Activated gamma-delta T cell treated with anti-CD3 and anti-CD28 coated beads, Interleukin-2, amount 50 U/mL, for 16 hours (primary cell): ENCODE data around the gene PXMP2.
"Not testable (repeated sequence)": the region's sequence is repeated elsewhere in the genome, so short reads cannot be mapped to it uniquely, and the experiment has no call there.

Source experiments
- DNase-seq: peaks from one replicate; pipeline ENCODE4 v3.0.0-alpha.2; 2020; ENCODE audit warnings: low read depth

The PXMP2 gene

DNA sequence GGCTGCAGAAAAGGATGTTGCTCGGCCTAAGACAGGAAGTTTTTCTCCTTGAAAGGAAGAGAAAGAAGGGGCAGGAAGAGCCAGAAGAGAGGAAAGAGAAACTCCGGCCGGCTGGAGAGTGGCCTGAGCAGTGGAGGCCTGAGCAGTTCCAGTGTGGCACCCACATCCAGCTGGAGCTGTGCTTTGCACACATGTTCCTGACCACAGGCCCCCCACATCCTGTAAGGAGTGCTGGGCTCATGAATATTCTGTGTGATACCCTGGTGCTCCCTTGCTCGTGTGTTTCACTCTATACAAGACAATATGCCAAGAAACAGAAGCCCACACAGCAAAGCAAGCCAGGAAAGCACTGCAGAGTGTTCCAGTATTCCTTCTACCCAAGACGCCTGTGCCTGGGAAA is 27.3 kb upstream of the PXMP2 start:
- DNase-seq: no peak

DNA sequence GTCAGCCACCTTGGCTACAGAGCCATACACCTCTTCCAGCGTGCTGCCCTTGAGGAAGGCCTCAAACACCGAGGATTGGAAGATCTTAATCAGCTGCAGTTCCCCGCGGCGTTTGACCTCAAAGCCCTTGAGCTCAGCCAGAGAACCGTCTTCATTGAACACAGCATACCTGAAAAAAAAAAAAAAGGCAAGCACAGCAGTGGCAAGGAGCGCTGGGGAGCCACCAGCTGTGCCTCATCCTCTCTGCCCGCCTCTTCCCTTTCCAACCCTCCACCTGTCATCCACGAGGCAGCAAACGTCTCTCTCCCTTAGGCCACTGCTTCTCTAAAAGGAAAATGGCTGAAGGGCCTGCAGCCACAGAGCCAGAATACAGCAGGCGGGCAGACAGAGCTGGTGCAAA is 26.4 kb upstream of the PXMP2 start:
- DNase-seq: no peak

DNA sequence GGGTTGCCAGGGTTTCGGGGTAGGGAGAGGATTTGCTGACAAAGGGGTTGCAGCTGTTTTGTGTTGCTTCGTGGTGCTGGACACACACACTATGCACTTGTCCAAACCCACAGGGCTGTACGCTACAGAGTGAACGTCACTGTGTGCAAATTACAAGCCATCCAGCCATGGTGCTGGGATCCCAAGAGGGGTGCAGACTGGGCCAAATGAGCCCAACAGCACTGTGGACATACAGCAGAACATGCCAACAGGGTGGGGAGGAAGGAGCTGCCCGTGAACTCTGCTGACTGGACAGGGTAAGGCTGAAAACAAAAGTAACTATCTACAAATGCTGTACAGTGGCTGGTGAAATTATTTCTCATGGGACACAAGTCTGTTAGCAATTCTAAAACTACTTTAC is 25.4 kb upstream of the PXMP2 start:
- DNase-seq: no peak

DNA sequence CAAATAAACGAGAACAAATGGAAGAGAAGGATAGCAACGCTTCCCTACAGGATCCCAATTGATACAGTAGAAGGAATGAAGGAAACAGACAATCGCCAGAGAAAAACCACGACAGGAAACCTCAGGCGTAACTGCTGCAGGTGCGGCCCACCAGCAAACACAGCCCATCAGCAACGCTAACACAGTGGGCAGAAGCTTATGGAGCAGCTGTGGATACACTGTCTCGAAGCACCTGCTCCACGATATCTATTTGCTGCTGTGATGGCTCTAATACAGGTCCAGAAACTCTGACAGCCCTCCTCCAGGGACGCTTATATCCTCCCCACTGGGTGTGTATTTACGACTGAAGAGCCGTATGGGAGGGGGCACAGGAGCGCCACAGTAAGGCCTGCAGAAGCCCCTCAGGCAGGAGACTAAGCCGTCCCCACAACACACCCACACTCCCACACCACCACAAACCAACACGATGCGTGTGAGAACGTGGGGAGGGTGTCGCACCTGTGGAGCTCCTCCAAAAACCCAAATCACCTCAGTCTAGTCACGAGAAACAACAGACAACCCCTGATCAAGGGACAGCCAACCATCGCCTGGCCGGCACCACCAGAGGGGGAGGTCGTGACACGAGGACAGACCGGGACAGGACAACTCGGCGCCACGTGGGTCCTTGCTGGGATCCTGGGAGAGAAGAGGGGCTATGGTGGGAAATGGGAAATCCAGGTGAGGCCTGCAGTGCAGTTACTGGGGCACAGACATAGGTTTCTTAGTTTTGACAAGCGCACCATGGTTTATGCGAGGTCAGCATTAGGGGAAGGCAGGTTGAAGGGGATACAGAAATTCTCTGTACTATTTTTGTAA is 24.3 kb upstream of the PXMP2 start:
- no peak for DNase-seq

DNA sequence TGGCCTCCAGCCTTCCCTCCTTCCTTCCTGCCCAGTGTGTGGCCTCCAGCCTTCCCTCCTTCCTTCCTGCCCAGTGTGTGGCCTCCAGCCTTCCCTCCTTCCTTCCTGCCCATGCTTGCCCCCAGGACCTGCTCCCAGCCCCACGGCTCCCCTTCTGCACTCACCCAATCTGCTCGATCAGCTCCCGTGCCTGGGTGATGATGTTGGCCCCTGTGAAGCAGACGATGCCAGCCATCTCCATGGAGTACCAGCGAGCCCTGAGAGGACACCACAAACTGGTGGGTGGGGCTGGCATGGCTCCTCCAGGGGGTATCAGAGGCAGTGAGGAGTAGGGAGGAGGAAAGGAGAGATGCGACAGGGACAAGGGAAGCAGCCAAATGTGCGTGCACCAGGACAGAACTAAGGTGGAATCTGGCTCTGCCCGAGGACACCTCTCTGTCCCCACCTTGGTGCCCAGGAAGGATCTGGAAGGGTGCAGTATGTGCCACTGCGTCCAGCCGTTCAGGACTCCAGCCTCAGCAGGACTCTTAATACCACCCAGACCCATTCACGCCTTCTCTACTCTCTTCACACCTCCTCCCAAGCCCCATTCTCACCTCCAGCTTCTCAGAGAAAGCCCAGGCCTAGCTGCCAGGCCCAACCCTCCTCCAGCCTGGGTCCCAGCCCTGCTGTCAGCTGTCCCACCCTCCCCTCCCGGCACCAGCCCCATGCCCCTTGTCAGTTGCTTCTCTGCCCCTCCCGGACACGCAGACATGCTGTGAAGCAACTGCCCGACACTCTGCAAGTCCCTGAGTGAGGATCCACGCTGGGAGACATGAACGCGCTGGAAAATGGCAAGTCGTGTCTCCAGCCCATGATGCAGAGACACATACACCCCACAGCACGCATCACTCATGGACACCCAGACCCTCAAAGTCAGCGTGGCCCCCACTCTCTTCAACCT is 22.9 kb upstream of the PXMP2 start:
- no peak for DNase-seq

DNA sequence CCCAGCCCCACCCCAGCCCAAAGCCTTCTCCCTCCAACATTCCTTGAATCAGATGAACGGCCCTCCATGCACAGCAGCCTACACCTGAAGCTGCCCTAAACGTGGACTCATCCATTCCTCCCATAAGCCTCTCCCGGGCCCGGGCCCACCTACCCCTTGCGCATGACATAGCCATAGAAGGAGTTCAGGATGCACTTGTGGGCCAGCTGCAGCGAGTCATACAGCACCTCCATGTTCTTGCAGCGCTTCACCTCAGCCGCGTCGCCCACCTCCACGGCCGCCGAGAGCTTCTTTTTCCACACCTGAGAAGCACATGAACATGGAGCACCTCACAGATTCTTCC is 22.3 kb upstream of the PXMP2 start:
- DNase-seq: no peak

DNA sequence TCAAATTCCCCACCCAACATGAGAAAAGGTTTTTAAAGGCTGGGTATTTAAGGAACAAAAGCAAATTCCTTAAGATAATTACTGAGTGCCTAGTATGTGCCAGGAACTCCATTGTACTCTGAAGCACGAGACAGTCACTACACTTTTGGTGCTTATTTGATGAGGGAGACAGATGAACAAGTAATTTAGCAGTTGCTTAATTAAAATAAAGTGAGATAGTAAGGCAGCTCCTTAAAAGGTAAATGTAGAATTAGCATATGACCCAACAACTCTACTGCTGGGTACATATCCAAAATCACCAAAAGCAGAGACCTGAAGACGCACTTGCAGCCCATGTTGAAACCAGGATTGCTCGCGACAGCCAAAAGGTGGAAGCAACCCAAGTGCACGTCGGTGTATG is 21.6 kb upstream of the PXMP2 start:
- no peak for DNase-seq

DNA sequence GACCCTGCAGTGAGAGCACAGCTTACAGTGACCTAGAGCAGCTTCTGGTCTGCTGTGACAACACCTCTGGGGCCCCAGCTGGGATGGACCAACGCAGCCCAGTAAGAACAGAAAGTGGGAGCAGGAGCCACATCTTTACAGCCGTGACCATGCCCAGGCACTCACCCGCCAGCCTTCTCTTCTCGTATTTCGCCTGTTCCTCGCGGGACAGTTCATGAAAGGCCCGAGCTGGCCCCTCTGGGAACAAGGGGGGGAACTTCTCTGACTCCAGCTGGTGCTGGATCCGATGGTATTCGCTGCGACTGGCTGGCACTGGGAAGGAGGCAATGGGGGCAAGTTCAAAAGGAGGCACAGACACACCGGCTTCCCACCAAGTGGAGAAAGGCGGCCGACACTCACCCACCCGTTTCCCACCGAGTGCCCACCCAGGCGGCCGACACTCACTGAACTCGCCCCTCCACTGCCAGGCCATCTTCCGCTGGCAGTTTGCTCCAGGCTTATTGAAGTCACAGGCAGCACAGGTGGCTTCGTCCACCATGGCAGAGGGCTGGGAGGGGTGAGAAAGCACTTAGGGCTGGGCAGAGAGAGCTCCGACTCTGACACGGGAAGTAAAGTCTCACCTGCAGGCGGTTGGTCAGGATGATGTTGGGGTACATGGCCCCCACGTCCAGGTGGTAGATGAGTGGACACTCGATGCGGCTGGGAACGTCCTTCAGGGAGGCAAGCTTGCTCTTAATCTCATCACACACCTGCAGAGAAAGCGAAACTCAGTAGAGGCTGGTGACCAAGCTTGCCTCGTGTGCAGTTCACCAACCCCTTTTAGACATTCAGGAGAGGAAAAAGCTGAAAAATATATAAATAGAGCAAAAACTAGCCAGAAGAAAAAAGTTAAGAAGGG is 18.9 kb upstream of the PXMP2 start:
- DNase-seq: no peak

DNA sequence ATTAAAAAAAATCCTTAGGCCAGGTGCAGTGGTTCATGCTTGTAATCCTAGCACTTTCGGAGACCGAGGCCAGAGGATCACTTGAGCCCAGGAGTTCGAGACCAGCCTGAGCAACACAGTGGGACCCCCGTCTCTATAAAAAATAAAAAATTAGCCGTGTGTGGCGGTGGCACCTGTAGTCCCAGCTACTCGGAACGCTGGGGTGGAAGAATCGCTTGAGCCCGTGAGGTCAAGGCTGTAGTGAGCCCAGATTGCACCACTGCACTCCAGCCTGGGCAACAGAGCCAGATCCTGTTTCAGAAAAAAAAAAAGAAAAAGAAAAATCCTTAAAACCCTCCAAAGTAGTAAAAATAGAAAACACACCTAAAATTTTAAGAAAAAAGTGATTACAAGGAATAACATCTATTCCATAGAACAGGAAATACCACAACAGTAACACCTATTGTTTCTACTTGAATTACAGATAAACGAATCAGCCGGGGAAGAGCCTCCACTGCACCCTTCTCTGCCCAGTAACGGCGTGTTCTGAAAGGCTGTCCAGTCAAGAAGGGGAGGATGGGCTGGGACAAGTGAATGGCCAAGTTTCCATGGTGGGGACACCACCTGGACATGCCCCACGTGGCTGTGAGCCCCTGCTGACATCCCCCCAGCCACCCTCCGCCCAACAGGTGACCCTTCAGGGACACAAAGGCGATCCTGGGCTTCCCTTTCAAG is 18.1 kb upstream of the PXMP2 start:
- no peak for DNase-seq

DNA sequence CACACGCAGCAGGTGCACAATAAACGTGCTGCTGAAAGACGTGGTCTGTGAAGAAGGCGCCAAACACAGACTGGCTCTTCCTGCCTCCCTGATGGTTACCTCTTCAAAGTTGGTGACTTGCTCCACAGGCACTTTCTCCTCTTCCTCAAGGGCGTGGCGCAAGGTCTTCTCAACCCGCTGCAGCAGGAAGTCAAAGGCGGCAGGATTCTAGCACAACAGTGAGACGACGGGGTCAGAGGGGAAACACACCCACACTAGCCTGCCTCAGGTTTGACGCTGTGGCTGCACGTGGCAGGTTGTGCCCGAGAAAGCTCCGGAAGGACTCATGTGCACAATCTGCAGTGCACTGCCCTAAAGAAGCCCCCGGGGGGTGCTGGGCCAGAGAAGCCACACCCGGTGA is 15.3 kb upstream of the PXMP2 start:
- no peak for DNase-seq

DNA sequence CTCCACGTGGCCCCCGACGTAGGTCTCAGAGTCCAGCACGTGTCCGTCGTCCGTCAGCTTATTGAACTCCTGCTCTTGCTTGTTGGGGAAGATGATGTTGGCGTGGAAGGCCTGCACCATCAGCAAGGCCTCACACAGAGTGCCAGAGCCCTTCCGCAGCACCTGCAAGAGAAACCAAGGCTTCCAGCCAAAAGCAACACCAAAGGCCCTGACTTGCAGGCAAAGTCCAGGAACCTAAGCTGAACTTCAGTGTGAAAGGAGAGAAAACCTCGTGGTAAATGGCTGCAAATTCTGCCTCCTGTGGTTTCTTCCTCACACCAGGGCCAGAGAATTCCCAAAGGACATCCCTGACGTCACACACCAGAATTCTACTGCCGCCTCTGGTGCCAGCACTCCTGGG is 14.7 kb upstream of the PXMP2 start:
- no peak for DNase-seq

DNA sequence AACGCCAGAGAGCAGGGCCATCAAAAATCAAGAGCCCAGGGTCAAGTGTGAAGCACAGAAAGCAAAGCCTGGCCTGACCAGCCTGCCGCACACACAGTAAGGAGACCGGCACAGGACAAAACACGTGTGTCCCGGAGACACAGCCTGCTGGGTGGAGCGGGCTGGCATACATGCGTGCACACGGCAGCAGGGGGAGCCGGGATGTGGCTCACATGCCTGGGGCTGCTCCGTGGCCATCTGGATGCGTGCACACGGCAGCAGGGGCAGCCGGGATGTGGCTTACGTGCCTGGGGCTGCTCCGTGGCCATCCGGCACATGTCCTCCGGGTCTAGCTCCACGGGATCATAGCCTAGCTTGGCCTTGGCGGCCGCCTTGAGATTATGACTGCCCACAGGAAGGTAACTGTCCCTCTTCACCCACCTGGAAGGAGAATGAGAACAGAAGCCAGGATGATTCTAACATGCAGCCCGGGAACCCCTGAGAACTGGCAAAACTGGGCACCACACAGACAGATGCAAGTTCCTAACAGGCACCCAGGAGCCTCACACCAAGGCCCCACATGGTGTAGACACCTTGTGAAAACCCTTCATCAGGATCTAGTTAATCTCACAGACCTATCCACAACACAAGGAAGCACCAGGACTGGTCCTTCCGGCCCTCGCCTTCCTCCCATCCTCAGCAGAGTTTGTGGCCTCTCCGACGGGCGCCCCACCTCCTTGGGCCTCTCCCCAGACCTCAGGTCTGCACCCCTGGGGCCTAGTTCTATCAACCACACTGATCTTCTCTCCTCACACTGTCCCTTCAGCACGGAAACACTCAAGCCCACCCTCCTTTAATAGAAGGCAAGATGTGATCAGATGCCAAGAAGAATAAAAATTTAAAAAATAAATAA is 13.9 kb upstream of the PXMP2 start:
- DNase-seq: no peak

DNA sequence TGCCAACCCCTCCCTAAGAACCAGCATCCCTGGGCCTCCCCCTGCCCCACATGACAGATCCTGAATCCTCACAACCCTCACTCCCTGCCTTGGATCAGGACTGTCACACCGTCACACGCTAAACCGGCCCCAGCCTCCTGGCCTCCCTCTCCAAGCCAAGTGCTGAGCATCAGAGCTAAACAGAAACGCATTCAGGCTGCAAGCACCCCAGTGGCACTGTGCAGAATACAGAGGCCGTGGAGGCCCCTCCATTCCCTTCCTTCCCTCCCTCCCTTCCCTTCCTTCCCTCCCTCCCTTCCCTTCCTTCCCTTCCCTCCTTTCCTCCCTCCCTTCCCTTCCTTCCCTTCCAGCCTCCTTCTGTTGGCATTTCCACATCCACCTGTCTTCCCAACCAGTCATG is 12.8 kb upstream of the PXMP2 start:
- no peak for DNase-seq

DNA sequence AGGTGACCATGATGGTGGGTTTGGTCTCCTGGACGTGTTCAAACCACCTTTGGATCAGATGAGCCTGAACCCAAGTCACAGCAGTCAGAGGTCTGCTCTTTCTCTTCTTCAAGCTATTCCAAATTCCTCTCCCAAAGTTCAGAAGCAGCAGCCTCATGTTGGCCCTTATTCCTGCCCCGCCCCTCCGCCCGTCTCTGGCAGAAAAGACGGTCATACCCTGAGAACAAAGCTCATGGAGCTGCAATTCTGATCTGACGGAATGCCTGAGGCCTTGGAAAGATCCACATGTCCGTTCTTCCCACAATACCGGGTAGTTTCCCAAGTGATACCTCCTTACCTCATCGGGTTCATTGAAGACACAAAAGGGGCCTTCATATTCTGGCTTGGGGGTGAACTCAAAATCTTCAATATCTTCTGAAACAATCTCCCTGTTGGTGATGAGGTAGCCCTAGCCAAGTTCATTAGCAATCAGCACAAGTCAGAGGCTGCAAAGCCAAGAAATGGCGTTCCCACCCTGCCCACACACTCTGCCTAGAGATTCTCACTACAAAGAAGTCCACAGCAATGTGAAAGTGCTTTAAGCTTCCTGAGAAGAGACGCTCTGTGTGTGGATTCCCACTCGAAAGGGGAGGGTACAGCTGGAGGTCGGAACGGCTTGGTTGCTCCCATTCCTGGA is 11.5 kb upstream of the PXMP2 start:
- DNase-seq: no peak

DNA sequence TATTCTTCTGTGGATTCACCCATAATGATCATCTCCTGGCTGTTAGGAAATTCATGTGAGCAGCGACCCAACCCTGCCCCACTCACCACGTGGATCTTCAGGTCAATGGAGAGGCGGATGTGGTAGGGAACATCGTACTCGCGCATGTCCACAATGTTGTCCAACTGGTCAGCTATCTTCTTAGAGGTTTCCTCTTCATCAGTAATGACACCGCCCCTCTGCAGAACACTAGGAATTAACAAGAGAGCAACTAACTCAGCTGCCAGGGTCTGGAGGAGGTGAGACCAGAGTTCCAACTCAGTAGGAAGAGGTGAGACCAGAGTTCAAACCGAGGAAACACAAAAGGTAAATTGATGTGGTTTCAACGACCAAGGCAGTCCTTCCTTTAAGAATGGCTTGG is 9.9 kb upstream of the PXMP2 start:
- DNase-seq: no peak

DNA sequence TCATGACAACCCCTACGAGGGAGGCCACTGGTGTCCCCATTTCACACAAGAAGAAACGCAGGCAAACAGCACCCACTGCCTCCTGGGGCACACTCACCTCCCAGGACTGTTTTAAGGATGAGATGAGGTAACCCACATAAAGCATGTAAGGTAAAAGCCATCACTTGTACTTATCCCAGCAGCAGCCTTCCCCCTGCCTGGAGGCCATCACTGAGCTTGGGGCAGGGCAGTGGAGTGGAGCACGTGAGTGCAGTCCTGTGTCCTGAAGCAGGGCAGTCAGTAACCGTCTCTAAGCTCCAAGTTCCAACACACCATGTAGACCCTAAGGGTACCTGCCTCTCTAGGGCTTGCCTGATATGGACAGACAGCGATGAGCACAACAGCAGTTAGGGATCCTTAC is 2.0 kb upstream of the PXMP2 start:
- no peak for DNase-seq

DNA sequence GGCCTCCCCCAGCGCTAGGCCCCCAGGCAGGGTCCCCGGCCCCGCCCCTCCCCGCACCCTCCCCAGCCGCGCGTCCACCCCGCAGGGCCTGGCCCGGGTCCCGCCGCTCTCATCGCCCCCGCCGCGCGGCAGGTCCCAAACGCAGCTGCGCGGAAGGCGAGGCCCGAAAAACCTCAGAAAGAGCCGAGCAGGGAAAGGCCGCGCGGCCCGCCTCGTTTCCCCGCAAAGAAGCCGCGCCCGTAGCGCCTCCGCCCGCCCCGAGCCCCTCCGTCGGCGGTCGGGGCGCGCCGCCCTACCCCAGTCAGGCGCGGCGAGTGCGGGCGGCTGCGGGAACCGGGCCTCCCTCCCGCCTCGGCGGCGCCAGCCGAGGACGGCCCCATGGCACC is 569 bp upstream of the PXMP2 start:
- no peak for DNase-seq

DNA sequence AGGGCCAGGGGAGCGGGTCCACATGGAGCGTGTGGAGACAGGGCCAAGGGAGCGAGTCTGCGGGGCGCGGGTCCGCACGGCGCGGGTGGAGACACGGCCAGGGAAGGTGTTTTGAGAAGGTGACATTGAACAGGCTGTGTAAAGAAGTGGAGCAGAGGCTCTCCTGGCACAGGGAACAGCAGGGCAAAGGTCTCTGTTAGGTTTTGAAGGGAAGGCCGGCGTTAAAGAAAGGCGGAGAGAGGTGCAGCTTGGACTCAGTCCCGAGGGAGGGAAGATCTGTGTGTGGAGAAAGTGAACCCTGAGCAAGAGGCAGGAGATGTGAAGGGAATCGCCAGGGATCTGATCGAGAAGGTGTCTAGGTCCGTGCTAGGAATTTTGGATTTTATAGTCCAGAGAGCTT is 1.8 kb downstream of the PXMP2 start:
- no peak for DNase-seq

DNA sequence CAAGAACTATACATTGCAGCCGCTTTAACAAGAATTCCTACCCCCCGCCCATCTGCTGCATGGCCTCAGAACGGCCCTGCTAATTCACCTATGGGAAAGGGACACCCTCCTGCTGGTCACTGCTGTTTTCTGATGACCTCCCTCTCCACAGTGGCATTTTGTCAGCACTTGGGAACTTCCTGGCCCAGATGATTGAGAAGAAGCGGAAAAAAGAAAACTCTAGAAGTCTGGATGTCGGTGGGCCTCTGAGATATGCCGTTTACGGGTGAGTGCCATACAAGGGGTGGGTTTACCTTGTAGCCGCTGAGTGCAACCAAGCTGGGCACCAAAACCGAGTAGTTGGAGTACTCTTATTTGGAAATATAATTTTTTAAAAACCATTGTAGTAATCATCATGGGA is 2.7 kb downstream of the PXMP2 start:
- DNase-seq: no peak

DNA sequence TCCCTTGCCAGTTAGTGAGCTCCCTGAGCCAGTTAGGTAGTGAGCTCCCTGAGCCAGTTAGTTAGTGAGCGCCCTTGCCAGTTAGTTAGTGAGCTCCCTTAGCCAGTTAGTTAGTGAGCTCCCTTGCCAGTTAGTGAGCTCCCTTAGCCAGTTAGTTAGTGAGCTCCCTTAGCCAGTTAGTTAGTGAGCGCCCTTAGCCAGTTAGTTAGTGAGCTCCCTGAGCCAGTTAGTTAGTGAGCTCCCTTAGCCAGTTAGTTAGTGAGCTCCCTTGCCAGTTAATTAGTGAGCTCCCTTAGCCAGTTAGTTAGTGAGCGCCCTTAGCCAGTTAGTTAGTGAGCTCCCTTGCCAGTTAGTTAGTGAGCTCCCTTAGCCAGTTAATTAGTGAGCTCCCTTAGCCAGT is 4.6 kb downstream of the PXMP2 start:
- not testable (repeated sequence) for DNase-seq
